D341Med (cell line): Measurements from ENCODE around the gene PIK3C2G.

ENCODE experiments used
- DNase-seq: peaks from one replicate; pipeline ENCODE4 v3.0.0; 2012; ENCODE audit warnings: low spot score

Gene PIK3C2G

GRCh38 chr12:18280728-18281127 lies 19.4 kb downstream of the PIK3C2G start:
- no peak for DNase-seq

DNA sequence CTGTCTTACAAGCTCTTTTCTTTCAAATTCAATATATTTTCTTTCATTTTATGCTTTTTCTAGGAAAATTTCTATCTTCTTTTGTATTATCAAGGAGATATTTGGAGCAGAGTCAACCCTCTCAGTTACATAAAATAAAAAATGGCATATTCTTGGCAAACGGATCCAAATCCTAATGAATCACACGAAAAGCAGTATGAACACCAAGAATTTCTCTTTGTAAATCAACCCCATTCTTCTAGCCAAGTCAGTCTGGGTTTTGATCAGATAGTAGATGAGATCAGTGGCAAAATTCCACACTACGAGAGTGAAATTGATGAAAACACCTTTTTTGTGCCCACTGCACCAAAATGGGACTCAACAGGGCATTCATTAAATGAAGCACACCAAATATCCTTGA lies 20.6 kb downstream of the PIK3C2G start:
- no peak for DNase-seq

- DNase-seq: no peak
Observed at GRCh38 chr12:18283831-18284230, 22.5 kb downstream of the PIK3C2G start.

GRCh38 chr12:18284386-18284785 lies 23.1 kb downstream of the PIK3C2G start:
- DNase-seq: no peak

GRCh38 chr12:18285161-18285560 lies 23.8 kb downstream of the PIK3C2G start:
- DNase-seq: no peak

DNA sequence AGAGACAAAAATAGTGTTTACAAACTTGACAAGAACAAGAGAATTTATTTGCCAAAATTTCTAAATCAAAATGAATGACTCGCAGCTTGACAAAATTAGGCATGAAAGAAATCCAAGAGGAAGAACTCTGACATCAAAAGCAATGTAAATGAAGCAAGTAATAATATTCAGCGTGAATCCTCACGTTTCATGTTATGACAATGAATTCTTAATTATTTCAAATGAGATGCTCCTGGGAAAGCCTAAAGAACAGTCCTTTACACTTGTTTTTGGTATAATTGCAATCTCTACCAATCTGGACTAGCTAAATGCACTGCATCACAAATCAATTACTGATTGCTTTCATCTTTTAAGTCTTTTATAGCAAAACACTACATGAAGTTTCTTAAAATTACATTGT lies 29.1 kb downstream of the PIK3C2G start:
- no peak for DNase-seq

DNA sequence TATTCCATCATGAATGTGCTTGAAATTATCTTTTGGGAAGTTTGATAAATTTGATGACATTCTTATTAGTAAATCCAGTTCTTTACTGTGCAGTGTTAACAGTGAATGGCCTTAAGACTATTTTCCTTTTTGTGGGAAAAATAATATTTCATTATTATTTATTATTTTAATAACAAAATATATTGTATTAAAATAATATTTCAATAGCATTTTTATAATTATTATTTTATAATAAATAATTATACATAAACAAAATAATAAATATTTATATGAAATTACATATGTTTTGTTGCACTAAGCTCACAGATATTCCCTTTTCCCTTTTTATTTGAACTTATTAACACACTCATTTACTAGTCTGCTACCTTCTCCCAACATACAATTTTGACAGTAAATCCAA lies 33.6 kb downstream of the PIK3C2G start:
- DNase-seq: no peak

- no peak for DNase-seq
Observed at GRCh38 chr12:18296201-18296908, 35.0 kb downstream of the PIK3C2G start.

DNA sequence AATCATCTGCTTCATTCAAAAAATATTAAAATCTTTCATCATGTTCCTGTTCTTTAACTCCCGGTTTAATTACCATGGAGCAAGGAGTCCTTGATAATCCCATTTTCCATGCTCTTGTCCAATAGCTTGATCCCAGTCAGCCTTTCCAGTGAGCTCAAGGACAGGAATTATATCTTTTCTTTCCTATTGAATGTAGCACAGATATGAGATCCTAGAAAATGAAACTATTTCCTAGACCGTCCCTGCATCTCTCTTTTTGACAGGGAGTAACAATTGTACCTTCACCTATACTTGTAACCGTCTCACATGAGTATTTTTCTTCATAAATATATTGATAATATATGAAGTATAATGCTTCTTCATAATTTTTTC lies 35.6 kb downstream of the PIK3C2G start:
- no peak for DNase-seq

- DNase-seq: no peak
Observed at GRCh38 chr12:18297902-18298301, 36.6 kb downstream of the PIK3C2G start.

- DNase-seq: no peak
Observed at GRCh38 chr12:18302809-18303430, 41.6 kb downstream of the PIK3C2G start.

GRCh38 chr12:18304609-18305008 lies 43.3 kb downstream of the PIK3C2G start:
- no peak for DNase-seq

GRCh38 chr12:18306311-18306710 lies 45.0 kb downstream of the PIK3C2G start:
- DNase-seq: no peak

DNA sequence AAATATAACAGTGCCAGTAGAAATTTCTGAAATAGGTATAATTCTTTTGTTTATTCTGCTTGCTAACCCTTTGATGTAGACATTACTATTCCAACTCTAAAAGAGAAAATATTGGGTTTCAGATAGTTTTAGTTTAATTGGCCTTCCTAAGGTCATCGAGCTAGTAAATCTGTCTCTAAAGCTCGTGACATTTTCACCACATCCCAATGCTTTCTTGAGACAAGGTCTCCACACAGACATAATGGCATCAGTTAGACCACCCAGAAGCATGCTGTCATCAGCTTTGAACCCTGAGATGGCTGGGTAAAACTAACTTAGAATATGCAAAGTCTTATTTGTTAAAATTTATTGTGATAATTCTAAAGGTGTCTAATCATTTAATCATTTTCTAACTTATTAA lies 52.0 kb downstream of the PIK3C2G start:
- no peak for DNase-seq

GRCh38 chr12:18320036-18320617 lies 58.8 kb downstream of the PIK3C2G start:
- peak; percentile 55 for DNase-seq

GRCh38 chr12:18320976-18321375 lies 59.7 kb downstream of the PIK3C2G start:
- DNase-seq: no peak

- no peak for DNase-seq
Observed at GRCh38 chr12:18323159-18323558, 61.8 kb downstream of the PIK3C2G start.

- no peak for DNase-seq
Observed at GRCh38 chr12:18327036-18327435, 65.7 kb downstream of the PIK3C2G start.

GRCh38 chr12:18332173-18332572 lies 70.9 kb downstream of the PIK3C2G start:
- no peak for DNase-seq

GRCh38 chr12:18339633-18340032 lies 78.3 kb downstream of the PIK3C2G start:
- no peak for DNase-seq

GRCh38 chr12:18340186-18340585 lies 78.9 kb downstream of the PIK3C2G start:
- DNase-seq: no peak

DNA sequence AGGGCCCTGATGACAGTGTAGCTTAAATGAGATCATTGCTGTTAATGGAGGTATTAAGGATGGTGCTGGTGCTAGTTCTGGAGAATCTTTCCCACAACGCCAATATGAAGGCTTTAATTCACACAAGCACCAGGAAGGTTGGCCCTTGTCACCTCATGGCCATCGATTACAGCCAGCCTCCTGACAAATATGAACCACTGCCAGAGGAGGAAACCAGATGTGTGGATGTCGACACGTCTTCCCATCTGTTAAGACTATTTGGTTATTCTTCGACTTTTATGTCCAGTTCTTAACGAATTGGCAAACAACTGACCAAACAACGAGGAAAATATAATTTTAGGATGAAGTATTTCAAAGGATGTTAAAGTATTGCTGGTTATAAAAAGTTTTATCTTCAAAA lies 79.5 kb downstream of the PIK3C2G start:
- DNase-seq: no peak

- no peak for DNase-seq
Observed at GRCh38 chr12:18343708-18344107, 82.4 kb downstream of the PIK3C2G start.
